Right atrium auricular region (tissue), 2 donors: ENCODE data around the gene BMPR2. TPM values are rescaled to one million over a fixed set of nuclear protein-coding genes. Genes with fewer than 3 reads are reported as not detected.
A peak's percentile ranks its signal among the peaks of the same experiment; 100 is the strongest.

Experiments
- DNase-seq: peaks from one replicate; pipeline ENCODE4 v3.0.0-alpha.2; 2019; ENCODE audit warnings: low spot score
- H3K27ac ChIP-seq, 2 donors: fragments of 200-600 bp; sonication (generic); 1 replicate in 1 of 2; 2 replicates in 1 of 2; pipeline ENCODE4 v1.5.1; 2016 to 2019
- H3K27me3 ChIP-seq, 2 donors: fragments of 200-600 bp; sonication (generic); one replicate each; pipeline versions ENCODE4 v1.5.1 to v1.6.0; 2017 to 2019
- H3K36me3 ChIP-seq: fragments of 200-600 bp; sonication (generic); one replicate; pipeline ENCODE4 v1.5.1; 2016
- H3K4me1 ChIP-seq, 2 donors: fragments of 200-600 bp; sonication (generic); one replicate each; pipeline versions ENCODE4 v1.5.1 to v1.6.0; 2017 to 2019
- H3K4me3 ChIP-seq, 2 donors: fragments of 200-600 bp; sonication (generic); 1 replicate in 1 of 2; 2 replicates in 1 of 2; pipeline ENCODE4 v1.5.1; 2017 to 2019; ENCODE audit warnings: mild to moderate bottlenecking in 1 of 2, moderate library complexity in 1 of 2
- H3K9me3 ChIP-seq, 2 donors: fragments of 200-600 bp; sonication (generic); one replicate each; pipeline ENCODE4 v1.5.1; 2019
- CTCF ChIP-seq, 2 donors: fragments of 200-600 bp; sonication (generic); IDR thresholded peaks; one replicate each; pipeline ENCODE4 v1.5.1; 2019; ENCODE audit warnings: antibody characterized with exemption in 2 of 2
- total RNA-seq, 2 donors: library from RNA; depleted of rRNA; stranded (reverse); fragments of >200 nt; gene quantifications; one replicate each; pipeline ENCODE4 v1.1.0, GENCODE V29; 2016

BMPR2 gene
- total RNA-seq: 10 to 100 TPM; 55.0 to 68.5 TPM

GRCh38 chr2:202375609-202376408 lies at the start of gene BMPR2:
Gene BMPR2, plus strand, starts transcription at chr2:202376327. Its CDS starts 1,148 bp downstream, at chr2:202377475.
- no peaks in the 10 kb centered on the region for H3K36me3 ChIP-seq
- H3K9me3 ChIP-seq: no peaks in the 10 kb centered on the region
- TF ChIP-seq CTCF (IDR thresholded peaks at IDR 0.05): no peak
- peaks cover 0 to 29% of the 10 kb centered on the region in 2 donors for H3K4me1 ChIP-seq
- peak within 1 kb of the TSS; percentile 94 to 97 for H3K27ac ChIP-seq
- peak within 1 kb of the TSS; percentile 66 to 71 for H3K4me3 ChIP-seq
- no peaks in the 10 kb centered on the region for H3K27me3 ChIP-seq
- peak; percentile 86 for DNase-seq

- Histone ChIP-seq H3K4me1 (peaks cover 0 to 3% of the 10 kb centered on the region in 2 donors), H3K27ac (no peak overlapping the region), H3K9me3 (no peaks in the 10 kb centered on the region), H3K27me3 (no peaks in the 10 kb centered on the region), H3K4me3 (no peak overlapping the region), H3K36me3 (no peaks in the 10 kb centered on the region)
- TF ChIP-seq CTCF (IDR thresholded peaks at IDR 0.05): no peak
- DNase-seq: no peak
These were observed 48.3 kb upstream of the BMPR2 start for GRCh38 chr2:202327858-202328257.

DNA sequence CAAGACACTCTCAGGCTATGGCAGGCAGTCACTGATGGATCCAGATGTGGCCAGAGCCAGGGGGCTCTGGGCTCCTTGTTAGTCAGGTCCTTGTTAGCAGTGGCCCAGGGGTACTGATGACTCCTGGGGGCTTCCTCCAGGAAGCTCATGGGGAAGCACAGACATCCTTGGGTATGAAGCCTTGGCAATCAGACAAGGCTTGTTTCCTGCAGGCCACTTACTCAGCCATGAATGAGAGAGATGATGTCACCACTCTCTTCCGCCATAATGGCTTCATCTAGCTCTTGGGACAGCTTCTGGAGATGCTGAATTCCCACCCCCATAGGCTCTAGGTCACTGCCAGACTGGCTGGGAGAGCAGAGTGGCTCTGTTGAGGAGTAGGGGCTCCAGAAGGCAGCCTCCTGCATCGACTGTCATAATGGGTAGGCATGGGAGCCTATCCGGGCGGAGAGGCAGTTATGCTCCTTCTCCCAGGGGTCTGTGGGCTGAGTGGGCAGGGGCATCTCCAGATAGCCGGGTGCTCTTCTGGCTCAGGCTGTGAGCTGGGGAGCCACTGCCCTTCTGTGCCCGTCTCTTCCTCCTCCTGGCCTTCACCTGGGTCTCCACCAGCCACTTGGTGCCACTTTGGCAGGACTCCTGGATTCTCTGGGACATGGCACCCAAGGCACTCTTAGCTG lies 40.2 kb upstream of the BMPR2 start:
- no peak overlapping the region for H3K27ac ChIP-seq
- no peak for DNase-seq
- H3K9me3 ChIP-seq: no peaks in the 10 kb centered on the region
- H3K36me3 ChIP-seq: no peaks in the 10 kb centered on the region
- no peaks in the 10 kb centered on the region for H3K27me3 ChIP-seq
- H3K4me1 ChIP-seq: no peaks in the 10 kb centered on the region
- H3K4me3 ChIP-seq: no peak overlapping the region
- no peak for TF ChIP-seq CTCF (IDR thresholded peaks at IDR 0.05)

DNA sequence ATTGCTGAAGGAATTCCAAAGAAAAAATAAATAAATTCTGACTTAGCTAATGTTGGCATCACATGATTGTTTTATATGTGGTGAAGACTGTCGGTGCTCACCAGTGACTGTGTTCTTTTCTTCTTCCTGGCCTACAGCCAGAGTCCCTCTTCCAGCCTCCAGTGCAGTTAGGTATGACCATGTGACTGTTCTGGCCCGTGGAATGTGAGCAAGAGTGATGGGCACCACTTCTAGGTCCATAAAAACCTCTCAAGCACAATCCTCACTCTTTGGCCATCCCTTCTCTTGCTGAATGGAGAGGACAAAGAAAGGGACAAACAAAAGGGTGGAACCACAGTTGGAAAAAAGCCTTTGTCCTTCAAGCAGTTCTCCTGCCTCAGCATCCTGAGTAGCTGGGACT lies 39.0 kb upstream of the BMPR2 start:
- no peak overlapping the region for H3K27ac ChIP-seq
- no peaks in the 10 kb centered on the region for H3K4me1 ChIP-seq
- no peaks in the 10 kb centered on the region for H3K9me3 ChIP-seq
- H3K36me3 ChIP-seq: no peaks in the 10 kb centered on the region
- H3K4me3 ChIP-seq: no peak overlapping the region
- DNase-seq: no peak
- no peak for TF ChIP-seq CTCF (IDR thresholded peaks at IDR 0.05)
- H3K27me3 ChIP-seq: no peaks in the 10 kb centered on the region

GRCh38 chr2:202337706-202338346 lies 38.3 kb upstream of the BMPR2 start:
- no peaks in the 10 kb centered on the region for H3K9me3 ChIP-seq

More at GRCh38 chr2:202337706-202338346, 38.3 kb upstream of the BMPR2 start:
- no peaks in the 10 kb centered on the region for H3K27me3 ChIP-seq
- H3K27ac ChIP-seq: no peak overlapping the region
- TF ChIP-seq CTCF (IDR thresholded peaks at IDR 0.05): no peak
- no peaks in the 10 kb centered on the region for H3K36me3 ChIP-seq
- DNase-seq: no peak
- no peaks in the 10 kb centered on the region for H3K4me1 ChIP-seq
- no peak overlapping the region for H3K4me3 ChIP-seq
